Heart left ventricle (tissue), 16 donors: Measurements from ENCODE around the gene POLR1D. TPM values are rescaled to one million over a fixed set of nuclear protein-coding genes. Genes with fewer than 3 reads are reported as not detected.

Experiments
- ATAC-seq, 4 donors: fragments of 200-7000 bp; cut with Tn5 transposase; one replicate each; pipeline ENCODE4 v1.9.1; 2020 to 2022; ENCODE audit warnings: moderate library complexity in 4 of 4, mild to moderate bottlenecking in 3 of 4, moderate number of reproducible peaks in 1 of 4
- DNase-seq, 5 donors: peaks; one replicate each; pipeline ENCODE4 v3.0.0-alpha.2; 2020
- H3K27ac ChIP-seq, 12 donors: fragments of 200-600 bp; sonication (generic) in 4 of 12; one replicate each; pipeline versions ENCODE4 v1.5.0 to v1.8.0; 2016 to 2022; ENCODE audit warnings: mild to moderate bottlenecking in 2 of 12
- H3K27me3 ChIP-seq, 9 donors: fragments of 200-600 bp; sonication (generic) in 2 of 9; one replicate each; pipeline versions ENCODE4 v1.5.1 to v1.8.0; 2016 to 2022; ENCODE audit warnings: mild to moderate bottlenecking in 3 of 9
- H3K36me3 ChIP-seq, 9 donors: fragments of 200-600 bp; sonication (generic) in 2 of 9; one replicate each; pipeline versions ENCODE4 v1.5.0 to v1.8.0; 2018 to 2022; ENCODE audit warnings: mild to moderate bottlenecking in 2 of 9
- H3K4me1 ChIP-seq, 12 donors: fragments of 200-600 bp; sonication (generic) in 4 of 12; one replicate each; pipeline versions ENCODE4 v1.5.0 to v1.8.0; 2016 to 2022; ENCODE audit warnings: mild to moderate bottlenecking in 3 of 12
- H3K4me3 ChIP-seq, 12 donors: fragments of 200-600 bp; sonication (generic) in 4 of 12; one replicate each; pipeline versions ENCODE4 v1.5.0 to v1.8.0; 2017 to 2022; ENCODE audit warnings: mild to moderate bottlenecking in 9 of 12, moderate library complexity in 4 of 12
- H3K9me3 ChIP-seq, 12 donors: fragments of 200-600 bp; sonication (generic) in 4 of 12; one replicate each; pipeline versions ENCODE4 v1.5.0 to v1.8.0; 2016 to 2022; ENCODE audit warnings: mild to moderate bottlenecking in 1 of 12
- CTCF ChIP-seq, 12 donors: fragments of 200-600 bp; sonication (generic) in 4 of 12; IDR thresholded peaks; one replicate each; pipeline versions ENCODE4 v1.5.0 to v1.8.0; 2018 to 2022; ENCODE audit warnings: antibody characterized with exemption in 12 of 12, mild to moderate bottlenecking in 5 of 12
- POLR2A ChIP-seq, 2 donors: fragments of 450-650 bp; IDR thresholded peaks; one replicate each; pipeline ENCODE4 v1.6.1; 2017; ENCODE audit warnings: antibody characterized with exemption in 2 of 2, mild to moderate bottlenecking in 2 of 2, moderate library complexity in 2 of 2
- WGBS, 4 donors: extraction: QIAGEN DNeasy Blood & Tissue Kit in 2 of 4; methylation state at CpG; one replicate each; pipeline versions ENCODE4 v1.1.5 to v1.1.7; 2013 to 2018; 5-methylcytosine and 5-hydroxymethylcytosine counted together
- intact Hi-C, 10 donors: fragments of 100-400 bp; cut with DNase I; formaldehyde crosslinking; loops; one replicate each; pipeline versions ENCODE4 v1.11.1 to v1.14.2; 2022
- polyA plus RNA-seq, 2 donors: library from polyadenylated mRNA; stranded (reverse); fragments of 200-250 nt; gene quantifications; one replicate each; pipeline ENCODE4 v1.2.3, GENCODE V29; 2013
- total RNA-seq, 9 donors: library from RNA; depleted of rRNA in 2 of 9; stranded (reverse); fragments of >200 nt in 2 of 9; fragmentation: NEBNext Ultra II Directional in 3 of 9; extraction: Animal tissue kit (Norgen Biotek cat#: 25700) in 3 of 9; gene quantifications; one replicate each; pipeline versions ENCODE4 v1.1.0 to v1.2.4, GENCODE V29; 2016 to 2023
- donor health status: ischemic (EF 13 %, LVEDD 7.1; RV severe dilation, severe dysfunction).
- donor health status: healthy with polysubstance abuse.
- donor health status: DM: no; HTN: yes; CAD: no.
- donor health status: DM: no; HTN: no; CAD: no.
- donor health status: ischemic (EF 25% LVEDD 6.9; RV normal size, moderate dysfunction).
- donor health status: ischemic (EF 25% LVEDD 5.7; RV mildly dilated, moderate dysfunction).
- donor health status: healthy.
- donor health status: DM: yes; HTN: yes; CAD: no.
- donor health status: ischemic (EF 35%, LVEDD 5.7; RV mildly dilated, moderate dysfunction).
- donor health status: nonischemic (EF 11% LVEDD 7.7; RV severe dilation, severe dysfunction).
- donor health status: DM: yes; HTN: yes; CAD: no.
- donor health status: PGD.
- donor health status: ischemic (EF 29% LVEDD 5.4; RV normal size, mild dysfunction).
- donor health status: nonischemic (EF 23%, LVEDD 6.1; RV moderate dilation, normal function).

The POLR1D gene
- total and polyA plus RNA-seq, 11 donors = 68.4 to 152 (median 87.4) TPM

GRCh38 chr13:27632214-27632613 is 10.5 kb downstream of the POLR1D start:
- Histone ChIP-seq H3K27me3 (no peaks in the 10 kb centered on the region), H3K4me3 (no peak overlapping the region), H3K9me3 (no peaks in the 10 kb centered on the region), H3K27ac (no peak overlapping the region), H3K36me3 (peaks cover 0 to 12% (median 0%) of the 10 kb centered on the region in 9 donors), H3K4me1 (peaks cover 0 to 19% (median 8%) of the 10 kb centered on the region in 12 donors)
- 92 to 96% (median 95%) methylated on average over 4 of the region's 4 CpGs for WGBS, 4 donors
- ATAC-seq (no peak), DNase-seq (no peak)
- TF ChIP-seq CTCF (IDR thresholded peaks at IDR 0.05) = no peak
- TF ChIP-seq POLR2A (IDR thresholded peaks at IDR 0.05) = no peak
- intact Hi-C loops = no loop called here

GRCh38 chr13:27632648-27633047 is 11.0 kb downstream of the POLR1D start:
- TF ChIP-seq POLR2A (IDR thresholded peaks at IDR 0.05) = no peak
- TF ChIP-seq CTCF (IDR thresholded peaks at IDR 0.05) = no peak
- ATAC-seq (no peak), DNase-seq (no peak)
- H3K36me3 ChIP-seq = peaks cover 0 to 12% (median 0%) of the 10 kb centered on the region in 9 donors
- H3K4me3 ChIP-seq = no peak overlapping the region
- no peaks in the 10 kb centered on the region for H3K27me3 ChIP-seq
- peaks cover 0 to 23% (median 8%) of the 10 kb centered on the region in 12 donors for H3K4me1 ChIP-seq
- no peaks in the 10 kb centered on the region for H3K9me3 ChIP-seq
- intact Hi-C loops = no loop called here
- 95 to 97% (median 96%) methylated on average over 1 of the region's 1 CpG for WGBS, 4 donors
- no peak overlapping the region for H3K27ac ChIP-seq

GRCh38 chr13:27634231-27634630 is 12.5 kb downstream of the POLR1D start:
- intact Hi-C loops = no loop called here
- no peak overlapping the region for H3K4me3 ChIP-seq
- H3K4me1 ChIP-seq = peaks cover 0 to 39% (median 19%) of the 10 kb centered on the region in 12 donors

GRCh38 chr13:27634791-27635190 is 13.1 kb downstream of the POLR1D start:
- TF ChIP-seq POLR2A (IDR thresholded peaks at IDR 0.05) (no peak), CTCF (IDR thresholded peaks at IDR 0.05) (no peak)
- Histone ChIP-seq H3K4me3 (no peak overlapping the region), H3K27ac (peak overlapping the region in 1 of 12 donors; percentile 25), H3K36me3 (peaks cover 0 to 12% (median 0%) of the 10 kb centered on the region in 9 donors), H3K9me3 (no peaks in the 10 kb centered on the region), H3K27me3 (no peaks in the 10 kb centered on the region), H3K4me1 (peaks cover 0 to 40% (median 23%) of the 10 kb centered on the region in 12 donors)
- 92 to 96% (median 94%) methylated on average over 3 of the region's 3 CpGs for WGBS, 4 donors
- intact Hi-C loops = no loop called here
- DNase-seq = no peak
- no peak for ATAC-seq

More at GRCh38 chr13:27634231-27634630, 12.5 kb downstream of the POLR1D start:
- H3K36me3 ChIP-seq = peaks cover 0 to 12% (median 0%) of the 10 kb centered on the region in 9 donors
- TF ChIP-seq CTCF (IDR thresholded peaks at IDR 0.05) (no peak), POLR2A (IDR thresholded peaks at IDR 0.05) (no peak)
- H3K27ac ChIP-seq = peak overlapping the region in 1 of 12 donors; percentile 25
- no peak for DNase-seq
- ATAC-seq = no peak
- H3K9me3 ChIP-seq = no peaks in the 10 kb centered on the region
- H3K27me3 ChIP-seq = no peaks in the 10 kb centered on the region
- 71 to 94% (median 87%) methylated on average over 2 of the region's 2 CpGs for WGBS, 4 donors
